ENCODE data around the gene C2orf66. TPM values are rescaled to one million over a fixed set of nuclear protein-coding genes. Genes with fewer than 3 reads are reported as not detected.

C2orf66 gene
- total and polyA plus RNA-seq, 2 donors (not counting 1 experiment from before 2014, with no cell fraction given): not detected

- H3K4me3 ChIP-seq (ENCODE audit: control extremely low read depth in 1 of 5, extremely low read depth in 1 of 5, insufficient read depth in 1 of 5, low read depth in 2 of 5, low read length in 4 of 5): no peak overlapping the region
- H3K27ac ChIP-seq (ENCODE audit: low read length in 2 of 2): no peak overlapping the region
- H3K79me2 ChIP-seq (ENCODE audit: control insufficient read depth, insufficient read depth, low read length): no peaks in the 10 kb centered on the region
- CTCF ChIA-PET: interaction anchor here (0.7 kb wide), 1 partner anchor 33 kb away, joined by 6 read pairs; no protein-coding TSS in a partner anchor
- intact Hi-C loops (cut with micrococcal nuclease): no loop called here
- no peak overlapping the region for H3K4me2 ChIP-seq (replicated peaks; ENCODE audit: low read depth, low read length, poor library complexity, severe bottlenecking)
- no peaks in the 10 kb centered on the region for H3K4me1 ChIP-seq (ENCODE audit: control insufficient read depth in 2 of 2, insufficient read depth in 2 of 2, low read length in 2 of 2)
- TF ChIP-seq, protein P1, sequence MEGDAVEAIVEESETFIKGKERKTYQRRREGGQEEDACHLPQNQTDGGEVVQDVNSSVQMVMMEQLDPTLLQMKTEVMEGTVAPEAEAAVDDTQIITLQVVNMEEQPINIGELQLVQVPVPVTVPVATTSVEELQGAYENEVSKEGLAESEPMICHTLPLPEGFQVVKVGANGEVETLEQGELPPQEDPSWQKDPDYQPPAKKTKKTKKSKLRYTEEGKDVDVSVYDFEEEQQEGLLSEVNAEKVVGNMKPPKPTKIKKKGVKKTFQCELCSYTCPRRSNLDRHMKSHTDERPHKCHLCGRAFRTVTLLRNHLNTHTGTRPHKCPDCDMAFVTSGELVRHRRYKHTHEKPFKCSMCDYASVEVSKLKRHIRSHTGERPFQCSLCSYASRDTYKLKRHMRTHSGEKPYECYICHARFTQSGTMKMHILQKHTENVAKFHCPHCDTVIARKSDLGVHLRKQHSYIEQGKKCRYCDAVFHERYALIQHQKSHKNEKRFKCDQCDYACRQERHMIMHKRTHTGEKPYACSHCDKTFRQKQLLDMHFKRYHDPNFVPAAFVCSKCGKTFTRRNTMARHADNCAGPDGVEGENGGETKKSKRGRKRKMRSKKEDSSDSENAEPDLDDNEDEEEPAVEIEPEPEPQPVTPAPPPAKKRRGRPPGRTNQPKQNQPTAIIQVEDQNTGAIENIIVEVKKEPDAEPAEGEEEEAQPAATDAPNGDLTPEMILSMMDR (IDR thresholded peaks at IDR 0.05): no peak
- TF ChIP-seq EZH2 (IDR thresholded peaks at IDR 0.05; ENCODE audit: borderline replicate concordance, insufficient read depth, low read depth, low read length, poor library complexity, severe bottlenecking): no peak
- POLR2A ChIA-PET: no interaction called here
- Mint-ChIP-seq H3K27ac (no peak overlapping the region), H3K9me3 (ENCODE audit: insufficient read depth) (no peaks in the 10 kb centered on the region), H3K4me1 (no peaks in the 10 kb centered on the region), H3K4me3 (no peak overlapping the region), H3K27me3 (no peaks in the 10 kb centered on the region)
- ATAC-seq (ENCODE audit: low read depth): no peak
- no peaks in the 10 kb centered on the region for H4K20me1 ChIP-seq (ENCODE audit: control insufficient read depth, insufficient read depth, low read length, poor library complexity, severe bottlenecking)
- H3K9ac ChIP-seq (ENCODE audit: low read length): no peak overlapping the region
- H3K9me3 ChIP-seq (ENCODE audit: control extremely low read depth in 1 of 3, control insufficient read depth in 2 of 3, insufficient read depth in 1 of 3, low read length in 2 of 3): no peaks in the 10 kb centered on the region
- H3K27me3 ChIP-seq (replicated peaks in 1 of 4; ENCODE audit: control extremely low read depth in 1 of 4, control insufficient read depth in 3 of 4, insufficient read depth in 4 of 4, low read length in 3 of 4): no peaks in the 10 kb centered on the region
- no peak overlapping the region for H2AFZ ChIP-seq (ENCODE audit: insufficient read depth, low read depth, low read length, poor library complexity, severe bottlenecking)
- H3K36me3 ChIP-seq (replicated peaks in 1 of 2; ENCODE audit: control extremely low read depth in 1 of 2, control insufficient read depth in 1 of 2, extremely low read depth in 1 of 2, insufficient read depth in 2 of 2, low read length in 1 of 2): no peaks in the 10 kb centered on the region
- DNase-seq: no peak
- WGBS (ENCODE audit: insufficient coverage): no CpG with 5 or more reads among the region's 4 CpGs
Observed at GRCh38 chr2:196853301-196854087, 44.3 kb upstream of the C2orf66 start.

GRCh38 chr2:196851088-196851487 lies 41.9 kb upstream of the C2orf66 start:
- H3K27ac Mint-ChIP-seq: no peak overlapping the region
- CTCF ChIA-PET: no interaction called here
- no peak for ATAC-seq (ENCODE audit: low read depth)

More at GRCh38 chr2:196851088-196851487, 41.9 kb upstream of the C2orf66 start:
- Mint-ChIP-seq H3K9me3 (ENCODE audit: insufficient read depth) (no peaks in the 10 kb centered on the region), H3K4me1 (no peaks in the 10 kb centered on the region), H3K27me3 (no peaks in the 10 kb centered on the region), H3K4me3 (no peak overlapping the region)
- no peaks in the 10 kb centered on the region for H3K27me3 ChIP-seq (replicated peaks in 1 of 4; ENCODE audit: control extremely low read depth in 1 of 4, control insufficient read depth in 3 of 4, insufficient read depth in 4 of 4, low read length in 3 of 4)
- 83% methylated on average over 1 of the region's 1 CpG for WGBS (ENCODE audit: insufficient coverage)
- intact Hi-C loops (cut with micrococcal nuclease): no loop called here
- TF ChIP-seq EZH2 (IDR thresholded peaks at IDR 0.05; ENCODE audit: borderline replicate concordance, insufficient read depth, low read depth, low read length, poor library complexity, severe bottlenecking): no peak
- TF ChIP-seq, protein P1 (IDR thresholded peaks at IDR 0.05): no peak
- POLR2A ChIA-PET: no interaction called here
- H3K27ac ChIP-seq (ENCODE audit: low read length in 2 of 2): no peak overlapping the region
- H3K79me2 ChIP-seq (ENCODE audit: control insufficient read depth, insufficient read depth, low read length): no peaks in the 10 kb centered on the region
- H3K4me1 ChIP-seq (ENCODE audit: control insufficient read depth in 2 of 2, insufficient read depth in 2 of 2, low read length in 2 of 2): no peaks in the 10 kb centered on the region
- no peak overlapping the region for H3K9ac ChIP-seq (ENCODE audit: low read length)
- H3K9me3 ChIP-seq (ENCODE audit: control extremely low read depth in 1 of 3, control insufficient read depth in 2 of 3, insufficient read depth in 1 of 3, low read length in 2 of 3): no peaks in the 10 kb centered on the region
- H2AFZ ChIP-seq (ENCODE audit: insufficient read depth, low read depth, low read length, poor library complexity, severe bottlenecking): no peak overlapping the region
- H4K20me1 ChIP-seq (ENCODE audit: control insufficient read depth, insufficient read depth, low read length, poor library complexity, severe bottlenecking): no peaks in the 10 kb centered on the region
- DNase-seq: no peak
- H3K4me2 ChIP-seq (replicated peaks; ENCODE audit: low read depth, low read length, poor library complexity, severe bottlenecking): no peak overlapping the region
- no peaks in the 10 kb centered on the region for H3K36me3 ChIP-seq (replicated peaks in 1 of 2; ENCODE audit: control extremely low read depth in 1 of 2, control insufficient read depth in 1 of 2, extremely low read depth in 1 of 2, insufficient read depth in 2 of 2, low read length in 1 of 2)
- H3K4me3 ChIP-seq (ENCODE audit: control extremely low read depth in 1 of 5, extremely low read depth in 1 of 5, insufficient read depth in 1 of 5, low read depth in 2 of 5, low read length in 4 of 5): no peak overlapping the region

Measured in B cell (primary cell).